GM12891 (cell line): Measurements from ENCODE around the gene SHISA5.

Source experiments
- POLR2AphosphoS5 ChIP-seq: IDR thresholded peaks from 2 replicates; pipeline ENCODE4 v1.6.1; 2011; ENCODE audit warnings: low read depth, low read length, control low read depth
- TAF1 ChIP-seq: IDR thresholded peaks from 2 replicates; pipeline ENCODE4 v1.6.1; 2011; ENCODE audit warnings: low read depth, low read length, control low read depth

GRCh38 chr3:48467473-48468267 is 36.3 kb downstream of the SHISA5 start:
- no peak for TF ChIP-seq TAF1
- no peak for TF ChIP-seq POLR2AphosphoS5
